OCI-LY3 (cell line): Measurements from ENCODE around the gene SGPP2.

Source experiments
- CTCF ChIP-seq: fragments of 200-600, 300-600 bp; sonication (generic); IDR thresholded peaks from 2 replicates; pipeline ENCODE4 v1.5.1; 2014; ENCODE audit warnings: antibody characterized with exemption, low read length, low read depth
- EZH2phosphoT487 ChIP-seq: fragments of 200-600 bp; shearing (Covaris generic); IDR thresholded peaks from 2 replicates; pipeline ENCODE4 v1.6.1; 2018; ENCODE audit warnings: antibody characterized with exemption, mixed run types, low read depth

GRCh38 chr2:222434204-222434603, 9.9 kb downstream of the SGPP2 start:
- no peak for TF ChIP-seq CTCF
- no peak for TF ChIP-seq EZH2phosphoT487
